HG03354 (cell line): ENCODE results near the gene IL13RA2.

Experiments
- ATAC-seq: cut with Tn5 transposase; IDR thresholded peaks from one replicate; pipeline ENCODE4 v1.9.1; 2021; ENCODE audit warnings: mild to moderate bottlenecking; ENCODE audit not compliant: unreplicated experiment, poor library complexity, severe bottlenecking

IL13RA2 gene

GRCh38 chrX:114999906-115000305, 17.5 kb downstream of the IL13RA2 start:
- ATAC-seq: no peak

- ATAC-seq: no peak
Measured at GRCh38 chrX:114997779-114998178, 19.6 kb downstream of the IL13RA2 start.

- ATAC-seq: no peak
Measured at GRCh38 chrX:114985967-114986592, 31.3 kb downstream of the IL13RA2 start.

GRCh38 chrX:114976292-114976691, 41.1 kb downstream of the IL13RA2 start:
- ATAC-seq: no peak

- ATAC-seq: no peak
Measured at GRCh38 chrX:114973013-114973412, 44.4 kb downstream of the IL13RA2 start.

GRCh38 chrX:114970806-114971205, 46.6 kb downstream of the IL13RA2 start:
- no peak for ATAC-seq

GRCh38 chrX:114964374-114964773, 53.0 kb downstream of the IL13RA2 start:
- ATAC-seq: no peak

GRCh38 chrX:114962209-114962608, 55.2 kb downstream of the IL13RA2 start:
- ATAC-seq: no peak

GRCh38 chrX:114959729-114960128, 57.7 kb downstream of the IL13RA2 start:
- no peak for ATAC-seq
